ENCODE measurements around the gene NTNG2. TPM values are rescaled to one million over a fixed set of nuclear protein-coding genes. Genes with fewer than 3 reads are reported as not detected.

The NTNG2 gene
- total and polyA plus RNA-seq, 10 donors: 0.44 to 22.4 (median 8.4) TPM

DNA sequence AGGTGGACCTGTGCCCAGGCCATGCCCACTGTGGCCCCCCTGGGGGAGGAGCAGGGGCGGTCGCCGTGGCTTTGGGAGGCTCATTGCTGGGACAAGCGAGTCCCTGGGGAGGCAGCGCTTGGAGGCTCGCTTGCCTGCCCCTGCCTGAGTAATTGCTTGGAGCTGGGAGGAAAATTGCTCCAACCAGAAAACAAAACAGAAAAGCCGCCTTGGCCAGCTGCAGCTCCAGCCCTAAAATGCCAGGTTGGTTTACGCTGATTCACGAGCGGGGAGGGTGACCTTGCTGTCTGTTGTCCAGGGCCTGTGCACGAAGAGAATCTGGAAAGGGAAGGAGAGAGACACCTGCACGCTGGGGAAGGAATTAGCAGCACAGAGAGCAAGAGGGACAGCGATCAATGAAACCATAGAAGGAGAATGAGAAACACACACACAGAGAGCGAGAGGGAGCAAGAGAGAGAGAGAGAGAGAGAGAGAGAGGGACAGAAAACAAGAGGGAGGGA lies 25.3 kb downstream of the NTNG2 start:
- WGBS, 5 donors: 58 to 71% (median 65%) methylated on average over 10 to 14 of the region's 14 CpGs
- Histone ChIP-seq H3K9me3 (no peaks in the 10 kb centered on the region), H3K27me3 (replicated peaks in 1 of 7) (peaks cover 0 to 67% (median 22%) of the 10 kb centered on the region in 7 donors), H3K27ac (no peak overlapping the region), H3K4me3 (no peak overlapping the region), H3K36me3 (peaks cover 0 to 9% (median 0%) of the 10 kb centered on the region in 6 donors), H3K4me1 (peaks cover 0 to 12% (median 0%) of the 10 kb centered on the region in 6 donors)
- TF ChIP-seq POLR2A (IDR thresholded peaks at IDR 0.05) (no peak), POLR2AphosphoS5 (IDR thresholded peaks at IDR 0.05) (no peak)
- TF ChIP-seq, protein P1, sequence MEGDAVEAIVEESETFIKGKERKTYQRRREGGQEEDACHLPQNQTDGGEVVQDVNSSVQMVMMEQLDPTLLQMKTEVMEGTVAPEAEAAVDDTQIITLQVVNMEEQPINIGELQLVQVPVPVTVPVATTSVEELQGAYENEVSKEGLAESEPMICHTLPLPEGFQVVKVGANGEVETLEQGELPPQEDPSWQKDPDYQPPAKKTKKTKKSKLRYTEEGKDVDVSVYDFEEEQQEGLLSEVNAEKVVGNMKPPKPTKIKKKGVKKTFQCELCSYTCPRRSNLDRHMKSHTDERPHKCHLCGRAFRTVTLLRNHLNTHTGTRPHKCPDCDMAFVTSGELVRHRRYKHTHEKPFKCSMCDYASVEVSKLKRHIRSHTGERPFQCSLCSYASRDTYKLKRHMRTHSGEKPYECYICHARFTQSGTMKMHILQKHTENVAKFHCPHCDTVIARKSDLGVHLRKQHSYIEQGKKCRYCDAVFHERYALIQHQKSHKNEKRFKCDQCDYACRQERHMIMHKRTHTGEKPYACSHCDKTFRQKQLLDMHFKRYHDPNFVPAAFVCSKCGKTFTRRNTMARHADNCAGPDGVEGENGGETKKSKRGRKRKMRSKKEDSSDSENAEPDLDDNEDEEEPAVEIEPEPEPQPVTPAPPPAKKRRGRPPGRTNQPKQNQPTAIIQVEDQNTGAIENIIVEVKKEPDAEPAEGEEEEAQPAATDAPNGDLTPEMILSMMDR (IDR thresholded peaks at IDR 0.05 in 8 of 11, conservative IDR thresholded peaks at IDR 0.05 in 3 of 11): no peak
- no peak for DNase-seq
- intact Hi-C loops (cut with DNase I; ENCODE audit: low total_unique reads): no loop called here

DNA sequence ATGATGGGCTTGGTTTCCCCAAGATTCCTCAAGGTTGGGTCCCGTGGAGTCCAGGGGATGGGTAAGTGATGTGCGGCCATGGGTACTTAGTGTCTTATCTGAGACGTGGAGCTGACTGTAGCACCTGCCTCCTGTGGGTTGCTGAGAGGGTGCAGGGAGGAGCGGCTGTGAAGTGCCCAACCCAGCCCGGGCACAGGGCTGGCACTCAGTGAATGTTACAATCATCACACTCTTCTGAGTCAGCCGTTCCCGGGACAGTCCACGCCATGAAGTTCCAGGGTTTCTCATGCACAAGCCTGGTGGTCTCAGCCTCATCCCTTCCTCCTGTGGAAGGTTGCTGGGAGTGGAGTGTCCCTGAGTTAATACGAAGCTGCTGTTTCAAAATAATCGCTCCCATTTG lies 29.1 kb downstream of the NTNG2 start:
- H3K36me3 ChIP-seq: no peaks in the 10 kb centered on the region
- 83 to 92% (median 89%) methylated on average over 8 to 10 of the region's 10 CpGs for WGBS, 5 donors
- H3K27ac ChIP-seq: no peak overlapping the region
- peaks cover 0 to 47% (median 21%) of the 10 kb centered on the region in 7 donors for H3K27me3 ChIP-seq (replicated peaks in 1 of 7)
- intact Hi-C loops (cut with DNase I; ENCODE audit: low total_unique reads): no loop called here
- H3K9me3 ChIP-seq: no peaks in the 10 kb centered on the region
- H3K4me1 ChIP-seq: peaks cover 0 to 4% (median 0%) of the 10 kb centered on the region in 6 donors
- no peak overlapping the region for H3K4me3 ChIP-seq
- DNase-seq: no peak
- TF ChIP-seq POLR2AphosphoS5 (IDR thresholded peaks at IDR 0.05) (no peak), POLR2A (IDR thresholded peaks at IDR 0.05) (no peak)
- TF ChIP-seq, protein P1 (IDR thresholded peaks at IDR 0.05 in 8 of 11, conservative IDR thresholded peaks at IDR 0.05 in 3 of 11): no peak

DNA sequence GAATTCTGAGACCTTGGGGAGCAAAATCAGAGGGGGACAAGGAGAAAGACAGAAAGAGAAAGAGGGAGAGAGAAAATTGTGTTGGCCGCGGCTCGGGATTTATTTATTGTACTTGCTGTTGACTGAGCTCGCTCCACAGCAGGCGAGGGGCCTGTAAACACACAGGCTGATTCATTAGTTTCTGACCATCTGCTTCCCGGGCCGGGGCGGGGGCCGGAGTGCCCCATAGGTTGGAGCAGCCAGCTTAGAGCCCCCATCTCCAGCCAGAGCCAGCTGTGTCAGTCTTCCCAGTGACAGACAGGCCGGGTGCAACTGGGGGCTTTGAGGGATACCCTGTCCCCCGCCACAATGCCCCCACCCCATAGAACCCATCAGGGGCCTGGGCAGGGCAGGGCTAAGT lies 30.9 kb downstream of the NTNG2 start:
- no peak overlapping the region for H3K27ac ChIP-seq
- H3K4me1 ChIP-seq: no peaks in the 10 kb centered on the region
- no peak overlapping the region for H3K4me3 ChIP-seq
- H3K9me3 ChIP-seq: no peaks in the 10 kb centered on the region
- intact Hi-C loops (cut with DNase I; ENCODE audit: low total_unique reads): no loop called here
- DNase-seq: no peak
- peaks cover 0 to 2% (median 0%) of the 10 kb centered on the region in 6 donors for H3K36me3 ChIP-seq
- peaks cover 0 to 31% (median 10%) of the 10 kb centered on the region in 7 donors for H3K27me3 ChIP-seq (replicated peaks in 1 of 7)
- TF ChIP-seq POLR2AphosphoS5 (IDR thresholded peaks at IDR 0.05) (no peak), POLR2A (IDR thresholded peaks at IDR 0.05) (no peak)
- TF ChIP-seq, protein P1 (IDR thresholded peaks at IDR 0.05 in 8 of 11, conservative IDR thresholded peaks at IDR 0.05 in 3 of 11): no peak
- WGBS, 5 donors: 59 to 77% (median 73%) methylated on average over 11 of the region's 11 CpGs

DNA sequence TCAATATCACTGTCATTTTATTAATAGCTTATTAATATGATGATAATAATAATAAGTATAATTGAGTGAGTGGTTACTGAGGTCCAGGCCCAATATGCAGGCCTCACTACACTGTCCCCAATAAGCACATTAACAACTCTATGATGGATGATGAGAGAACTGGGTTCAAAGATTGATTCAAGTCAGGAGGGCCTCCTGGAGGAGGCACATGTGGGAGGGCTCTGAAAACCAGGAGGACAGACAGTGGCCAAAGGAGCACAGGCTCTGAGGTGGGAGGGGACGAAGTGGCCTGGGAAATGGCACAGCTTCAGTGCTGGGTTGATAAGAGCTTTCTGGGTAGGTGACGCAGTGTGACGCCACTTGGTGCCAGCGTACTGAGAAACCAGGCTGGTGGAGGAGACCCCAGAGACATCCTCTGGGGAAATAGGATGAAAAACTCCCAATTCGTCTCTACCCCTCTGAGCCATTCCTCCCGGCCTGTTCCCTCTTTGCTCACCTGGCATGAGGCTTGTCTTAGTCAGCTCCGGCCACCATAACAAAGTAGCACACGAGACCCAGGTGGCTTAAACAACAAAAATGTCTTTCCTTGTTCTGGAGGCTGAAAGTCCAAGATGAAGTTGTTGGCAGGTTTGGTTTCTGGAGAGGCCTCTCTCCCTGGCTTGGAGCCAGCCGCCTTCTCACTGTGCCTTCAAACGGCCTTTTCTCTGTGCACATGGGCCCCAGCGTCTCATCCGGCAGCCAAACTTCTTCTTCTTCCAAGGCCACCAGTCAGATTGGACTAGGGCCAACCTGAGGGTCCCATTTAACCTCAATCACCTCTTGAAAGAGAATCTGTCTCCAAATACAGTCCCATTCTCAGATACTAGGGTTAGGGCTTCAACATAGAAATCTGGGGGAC lies 31.6 kb downstream of the NTNG2 start:
- H3K4me1 ChIP-seq: no peaks in the 10 kb centered on the region
- H3K36me3 ChIP-seq: peaks cover 0 to 10% (median 0%) of the 10 kb centered on the region in 6 donors
- intact Hi-C loops (cut with DNase I; ENCODE audit: low total_unique reads): no loop called here
- TF ChIP-seq POLR2AphosphoS5 (IDR thresholded peaks at IDR 0.05) (no peak), POLR2A (IDR thresholded peaks at IDR 0.05) (no peak)
- TF ChIP-seq, protein P1 (IDR thresholded peaks at IDR 0.05 in 8 of 11, conservative IDR thresholded peaks at IDR 0.05 in 3 of 11): no peak
- H3K4me3 ChIP-seq: no peak overlapping the region
- peaks cover 0 to 24% (median 2%) of the 10 kb centered on the region in 7 donors for H3K27me3 ChIP-seq (replicated peaks in 1 of 7)
- H3K9me3 ChIP-seq: no peaks in the 10 kb centered on the region
- H3K27ac ChIP-seq: no peak overlapping the region
- DNase-seq: no peak
- WGBS, 5 donors: 75 to 85% (median 81%) methylated on average over 12 of the region's 12 CpGs

Data from spleen (tissue), 11 donors.